HepG2 (cell line): ENCODE data around the gene KRABD2.

Source experiments
- ATAC-seq: fragments of 200-7000 bp; cut with Tn5 transposase; 3 replicates; pipeline ENCODE4 v1.9.1; 2020; ENCODE audit warnings: mild to moderate bottlenecking, moderate library complexity
- BruUV-seq: library from RNA; stranded (reverse); fragments of 400-500 nt; replicated peaks from 2 replicates; lab custom pipeline; 2021; lab: Mats Ljungman, UMichigan
- CTCF ChIA-PET: fragments of 300-600 bp; formaldehyde crosslinking; extraction: SDS; loops from one replicate; lab custom pipeline; 2021; ENCODE audit warnings: low total read pairs, inconsistent platforms, low intra/inter-chr PET ratio; lab: Yijun Ruan, JAX
- POLR2A ChIA-PET: fragments of 350-600 bp; sonication (Branson Sonifier 250); formaldehyde crosslinking; loops from one replicate; lab custom pipeline; 2020; ENCODE audit warnings: antibody characterized with exemption, inconsistent platforms; lab: Yijun Ruan, JAX
- DNase-seq: peaks from one replicate; pipeline ENCODE4 v3.0.0-alpha.2; 2015; ENCODE audit warnings: low spot score
- FAIRE-seq: peaks from 3 replicates; lab custom pipeline; 2011; peaks lifted over from hg19 to GRCh38; lab: Jason Lieb, UNC
- H2AFZ ChIP-seq: one replicate; pipeline ENCODE4 v1.6.1; 2011; ENCODE audit warnings: low read length, inconsistent platforms
- H3K27ac ChIP-seq: fragments of 300-600 bp; 3 replicates; pipeline ENCODE4 v1.8.0; 2011; ENCODE audit warnings: mixed run types, mild to moderate bottlenecking, mixed read lengths, low read length, inconsistent platforms; ENCODE audit not compliant: insufficient read depth; ENCODE audit errors: extremely low read length
- H3K27me3 ChIP-seq, 2 experiments: fragments of 200-600 bp in 1 of 2; 2 replicates in 1 of 2; 3 replicates in 1 of 2; pipeline versions ENCODE4 v1.6.0 to v1.8.0; 2011; ENCODE audit warnings: low read length in 2 of 2, mild to moderate bottlenecking in 2 of 2, moderate library complexity in 2 of 2, inconsistent platforms in 1 of 2; ENCODE audit not compliant: insufficient read depth in 2 of 2, control insufficient read depth in 1 of 2
- H3K36me3 ChIP-seq, 2 experiments: fragments of 200-600 bp in 1 of 2; replicated peaks in 1 of 2; 2 replicates in 1 of 2; 3 replicates in 1 of 2; pipeline versions ENCODE4 v1.5.1 to v1.8.0; 2011; ENCODE audit warnings: low read length in 2 of 2, inconsistent platforms in 1 of 2; ENCODE audit not compliant: insufficient read depth in 2 of 2, control insufficient read depth in 1 of 2
- H3K4me1 ChIP-seq: 2 replicates; pipeline ENCODE4 v1.5.1; 2012; ENCODE audit warnings: low read length, inconsistent platforms; ENCODE audit not compliant: insufficient read depth
- H3K4me2 ChIP-seq: 2 replicates; pipeline ENCODE4 v1.6.0; 2011; ENCODE audit warnings: low read depth, low read length, inconsistent platforms
- H3K4me3 ChIP-seq, 3 experiments: fragments of 200-600 bp in 1 of 3; sonication (generic), shearing (Covaris generic) in 1 of 3; replicated peaks in 1 of 3; 2 replicates each; pipeline ENCODE4 v1.5.1; 2011 to 2016; ENCODE audit warnings: low read length in 3 of 3, inconsistent platforms in 2 of 3, low read depth in 2 of 3, mild to moderate bottlenecking in 2 of 3, control low read depth in 1 of 3, mixed read lengths in 1 of 3; ENCODE audit not compliant: insufficient read depth in 1 of 3
- H3K79me2 ChIP-seq: one replicate; pipeline ENCODE4 v1.6.1; 2011; ENCODE audit warnings: low read length, inconsistent platforms; ENCODE audit not compliant: insufficient read depth
- H3K9ac ChIP-seq: 2 replicates; pipeline ENCODE4 v1.6.0; 2011; ENCODE audit warnings: mild to moderate bottlenecking, low read depth, low read length, inconsistent platforms; ENCODE audit not compliant: insufficient read depth
- H3K9me3 ChIP-seq: 2 replicates; pipeline ENCODE4 v1.5.1; 2012; ENCODE audit warnings: mild to moderate bottlenecking, low read length
- H4K20me1 ChIP-seq: 2 replicates; pipeline ENCODE4 v1.6.0; 2011; ENCODE audit warnings: inconsistent platforms, mild to moderate bottlenecking, low read length, moderate library complexity; ENCODE audit not compliant: insufficient read depth
- JDP2 ChIP-seq: sonication (generic); formaldehyde crosslinking; IDR thresholded peaks from 2 replicates; pipeline ENCODE4 v1.8.1; 2022; ENCODE audit warnings: missing genetic modification reagents, borderline replicate concordance
- MBNL3 ChIP-seq: fragments of 250-450 bp; sonication (Bioruptor Pico); conservative IDR thresholded peaks from 2 replicates; pipeline ENCODE4 v1.8.0; 2022; ENCODE audit warnings: mild to moderate bottlenecking, inconsistent platforms
- MXD3 ChIP-seq: IDR thresholded peaks from 2 replicates; pipeline ENCODE4 v1.6.1; 2016; ENCODE audit warnings: mild to moderate bottlenecking, missing biosample characterization, missing genetic modification reagents
- SOX6 ChIP-seq, 2 experiments: fragments of 450-650 bp in 1 of 2; sonication (generic) in 1 of 2; formaldehyde crosslinking in 1 of 2; IDR thresholded peaks; 2 replicates each; pipeline versions ENCODE4 v1.4.0 to v1.6.1; 2017 to 2020; ENCODE audit warnings: antibody characterized with exemption in 1 of 2, mild to moderate bottlenecking in 1 of 2, missing genetic modification reagents in 1 of 2
- TBP ChIP-seq: sonication (generic); formaldehyde crosslinking; IDR thresholded peaks from 2 replicates; pipeline ENCODE4 v1.5.0; 2020; ENCODE audit warnings: missing genetic modification reagents
- TCF12 ChIP-seq, 2 experiments: fragments of 450-650 bp in 1 of 2; sonication (generic) in 1 of 2; formaldehyde crosslinking in 1 of 2; IDR thresholded peaks; 2 replicates each; pipeline versions ENCODE4 v1.6.1 to v1.8.0; 2017 to 2022; ENCODE audit warnings: antibody characterized with exemption in 1 of 2, mild to moderate bottlenecking in 1 of 2, missing genetic modification reagents in 1 of 2, moderate library complexity in 1 of 2
- ZC3H13 ChIP-seq: sonication (generic); formaldehyde crosslinking; IDR thresholded peaks from 2 replicates; pipeline ENCODE4 v1.8.1; 2023; ENCODE audit warnings: mild to moderate bottlenecking, missing genetic modification reagents, moderate library complexity
- ZNF329 ChIP-seq: sonication (generic); formaldehyde crosslinking; IDR thresholded peaks from 2 replicates; pipeline ENCODE4 v1.9.0; 2021; ENCODE audit warnings: low read depth, mild to moderate bottlenecking, missing genetic modification reagents
- ZNF337 ChIP-seq: sonication (generic); formaldehyde crosslinking; IDR thresholded peaks from 2 replicates; pipeline ENCODE4 v1.5.1; 2020; ENCODE audit warnings: missing genetic modification reagents, low read depth, mild to moderate bottlenecking, borderline replicate concordance
- ZNF354B ChIP-seq: sonication (generic); formaldehyde crosslinking; IDR thresholded peaks from 2 replicates; pipeline ENCODE4 v1.8.0; 2022; ENCODE audit warnings: mild to moderate bottlenecking, missing genetic modification reagents
- ZNF510 ChIP-seq: sonication (generic); formaldehyde crosslinking; IDR thresholded peaks from 2 replicates; pipeline ENCODE4 v1.4.0; 2020; ENCODE audit warnings: low read depth, mild to moderate bottlenecking, missing genetic modification reagents
- ZNF557 ChIP-seq: sonication (generic); formaldehyde crosslinking; IDR thresholded peaks from 2 replicates; pipeline ENCODE4 v1.4.0; 2020; ENCODE audit warnings: missing genetic modification reagents
- ZSCAN25 ChIP-seq: sonication (generic); formaldehyde crosslinking; IDR thresholded peaks from 2 replicates; pipeline ENCODE4 v1.8.0; 2022; ENCODE audit warnings: mild to moderate bottlenecking, missing genetic modification reagents
- WGBS: methylation state at CpG from one replicate; pipeline ENCODE4 v1.1.6; 2017; ENCODE audit warnings: low lambda C conversion rate; 5-methylcytosine and 5-hydroxymethylcytosine counted together
- in situ Hi-C: cut with HindIII; loops from 2 replicates; pipeline ENCODE4 v1.10.0; 2017; ENCODE audit warnings: low pct_unique_long_range_greater_than_20kb; ENCODE audit not compliant: extremely low pct_ligation_motif_present
- intact Hi-C: fragments of 100-400 bp; cut with micrococcal nuclease; formaldehyde crosslinking; loops from one replicate; pipeline ENCODE4 v1.10.0; 2022; ENCODE audit not compliant: unreplicated experiment
- TF ChIP-seq, protein P1 (sequence below): sonication (generic); formaldehyde crosslinking; IDR thresholded peaks from 2 replicates; pipeline ENCODE4 v1.5.0; 2020; ENCODE audit warnings: missing genetic modification reagents, mild to moderate bottlenecking, borderline replicate concordance
- TF ChIP-seq, protein P2 (sequence below): sonication (generic); formaldehyde crosslinking; IDR thresholded peaks from 2 replicates; pipeline ENCODE4 v1.4.0; 2020; ENCODE audit warnings: mild to moderate bottlenecking, missing genetic modification reagents
- TF ChIP-seq, protein P3 (sequence below): IDR thresholded peaks from 2 replicates; pipeline ENCODE4 v1.6.1; 2018; ENCODE audit warnings: missing genetic modification reagents, mild to moderate bottlenecking, missing compliant biosample characterization

KRABD2 gene

DNA sequence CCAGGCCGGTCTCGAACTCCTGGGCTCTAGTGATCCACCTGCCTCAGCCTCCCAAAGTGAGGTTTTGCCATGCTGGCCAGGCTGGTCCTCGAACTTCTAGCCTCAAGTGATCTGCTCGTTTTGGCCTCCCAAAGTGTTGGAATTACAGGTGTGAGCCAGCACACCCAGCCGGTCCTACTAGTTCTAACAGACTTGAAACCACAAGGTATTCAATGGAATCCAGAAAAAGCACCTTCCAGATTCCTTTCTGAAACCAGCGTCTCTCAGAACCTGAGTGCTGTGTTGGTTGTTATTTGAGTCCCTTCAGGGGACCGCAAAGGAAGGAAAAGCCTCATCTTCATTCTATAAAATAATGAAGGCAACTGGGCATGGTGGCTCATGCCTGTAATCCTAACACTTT lies 4.1 kb downstream of the KRABD2 start:
- no peaks in the 10 kb centered on the region for H3K9me3 ChIP-seq
- peaks cover 18% of the 10 kb centered on the region for H3K4me1 ChIP-seq
- in situ Hi-C loops: no loop called here
- no peak overlapping the region for H3K9ac ChIP-seq
- peaks cover 3 to 9% of the 10 kb centered on the region in 2 experiments; a peak in 3 of 5 replicates for H3K36me3 ChIP-seq
- H2AFZ ChIP-seq: no peak overlapping the region
- H3K4me3 ChIP-seq: no peak overlapping the region
- no peak overlapping the region for H3K4me2 ChIP-seq
- H3K79me2 ChIP-seq: peaks cover 5% of the 10 kb centered on the region
- BruUV-seq: no TSS peak
- FAIRE-seq: no peak
- POLR2A ChIA-PET: no interaction called here
- intact Hi-C loops: no loop called here
- H3K27me3 ChIP-seq: peaks cover 0 to 3% of the 10 kb centered on the region in 2 experiments; a peak in 1 of 5 replicates
- DNase-seq: no peak
- no peak overlapping the region for H3K27ac ChIP-seq
- no peak for ATAC-seq
- CTCF ChIA-PET: no interaction called here
- H4K20me1 ChIP-seq: 0 out of 2 replicates have a peak, but pooled peaks cover 1% of the 10 kb centered on the region
- 93% methylated on average over 7 of the region's 7 CpGs for WGBS
- TF ChIP-seq MXD3 (CRISPR knock-in tag) (no peak), SOX6 (IDR thresholded peaks at IDR 0.05) (no peak), SOX6 (CRISPR knock-in tag; IDR thresholded peaks at IDR 0.05) (no peak), ZNF557 (CRISPR knock-in tag) (no peak), TBP (CRISPR knock-in tag) (no peak), MBNL3 (no peak), ZC3H13 (CRISPR knock-in tag) (no peak), JDP2 (no peak), ZNF510 (CRISPR knock-in tag) (no peak), ZNF329 (CRISPR knock-in tag) (no peak), ZNF337 (CRISPR knock-in tag) (no peak), ZSCAN25 (CRISPR knock-in tag) (no peak), TCF12 (IDR thresholded peaks at IDR 0.05) (no peak), TCF12 (CRISPR knock-in tag; IDR thresholded peaks at IDR 0.05) (no peak), ZNF354B (CRISPR knock-in tag) (no peak)
- TF ChIP-seq, protein P1, sequence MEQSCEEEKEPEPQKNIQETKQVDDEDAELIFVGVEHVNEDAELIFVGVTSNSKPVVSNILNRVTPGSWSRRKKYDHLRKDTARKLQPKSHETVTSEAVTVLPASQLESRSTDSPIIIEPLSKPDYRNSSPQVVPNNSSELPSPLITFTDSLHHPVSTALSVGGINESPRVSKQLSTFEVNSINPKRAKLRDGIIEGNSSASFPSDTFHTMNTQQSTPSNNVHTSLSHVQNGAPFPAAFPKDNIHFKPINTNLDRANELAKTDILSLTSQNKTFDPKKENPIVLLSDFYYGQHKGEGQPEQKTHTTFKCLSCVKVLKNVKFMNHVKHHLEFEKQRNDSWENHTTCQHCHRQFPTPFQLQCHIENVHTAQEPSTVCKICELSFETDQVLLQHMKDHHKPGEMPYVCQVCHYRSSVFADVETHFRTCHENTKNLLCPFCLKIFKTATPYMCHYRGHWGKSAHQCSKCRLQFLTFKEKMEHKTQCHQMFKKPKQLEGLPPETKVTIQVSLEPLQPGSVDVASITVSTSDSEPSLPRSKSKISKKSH (CRISPR knock-in tag): no peak
- TF ChIP-seq, protein P2, sequence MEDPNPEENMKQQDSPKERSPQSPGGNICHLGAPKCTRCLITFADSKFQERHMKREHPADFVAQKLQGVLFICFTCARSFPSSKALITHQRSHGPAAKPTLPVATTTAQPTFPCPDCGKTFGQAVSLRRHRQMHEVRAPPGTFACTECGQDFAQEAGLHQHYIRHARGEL: no peak
- TF ChIP-seq, protein P3, sequence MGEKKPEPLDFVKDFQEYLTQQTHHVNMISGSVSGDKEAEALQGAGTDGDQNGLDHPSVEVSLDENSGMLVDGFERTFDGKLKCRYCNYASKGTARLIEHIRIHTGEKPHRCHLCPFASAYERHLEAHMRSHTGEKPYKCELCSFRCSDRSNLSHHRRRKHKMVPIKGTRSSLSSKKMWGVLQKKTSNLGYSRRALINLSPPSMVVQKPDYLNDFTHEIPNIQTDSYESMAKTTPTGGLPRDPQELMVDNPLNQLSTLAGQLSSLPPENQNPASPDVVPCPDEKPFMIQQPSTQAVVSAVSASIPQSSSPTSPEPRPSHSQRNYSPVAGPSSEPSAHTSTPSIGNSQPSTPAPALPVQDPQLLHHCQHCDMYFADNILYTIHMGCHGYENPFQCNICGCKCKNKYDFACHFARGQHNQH (CRISPR knock-in tag): no peak
